Neural crest cell (in vitro differentiated cells): ENCODE measurements around the gene BRCA2. TPM values are rescaled to one million over a fixed set of nuclear protein-coding genes. Genes with fewer than 3 reads are reported as not detected.
A peak's percentile ranks its signal among the peaks of the same experiment; 100 is the strongest.

ENCODE experiments used
- DNase-seq: peaks from one replicate; pipeline ENCODE4 v3.0.0; 2021; ENCODE audit warnings: low read depth, mixed read lengths, low spot score
- H3K27ac Mint-ChIP-seq: one replicate; pipeline ENCODE4 v1.8.0; 2021; ENCODE audit warnings: mild to moderate bottlenecking, mixed read lengths; ENCODE audit not compliant: unreplicated experiment
- H3K27me3 Mint-ChIP-seq: 2 replicates; pipeline ENCODE4 v1.8.0; 2021; ENCODE audit warnings: low read depth, mild to moderate bottlenecking, mixed read lengths
- H3K36me3 Mint-ChIP-seq: 2 replicates; pipeline ENCODE4 v1.8.0; 2021; ENCODE audit warnings: low read depth, mild to moderate bottlenecking, mixed read lengths
- H3K4me1 Mint-ChIP-seq: 2 replicates; pipeline ENCODE4 v1.8.0; 2021; ENCODE audit warnings: mixed read lengths
- H3K4me3 Mint-ChIP-seq: one replicate; pipeline ENCODE4 v1.8.0; 2021; ENCODE audit warnings: mild to moderate bottlenecking, mixed read lengths
- H3K9me3 Mint-ChIP-seq: 2 replicates; pipeline ENCODE4 v1.8.0; 2021; ENCODE audit warnings: mixed read lengths
- CTCF ChIP-seq: fragments of 200-600 bp; sonication (generic); conservative IDR thresholded peaks from 2 replicates; pipeline ENCODE4 v1.5.0; 2021; ENCODE audit warnings: antibody characterized with exemption, mild to moderate bottlenecking
- total RNA-seq: library from RNA; stranded (reverse); gene quantifications from 2 replicates; pipeline ENCODE4 v1.2.1, GENCODE V29; 2021

Gene BRCA2
- total RNA-seq, 1 donor from 2014 or later = 26.4 TPM

DNA sequence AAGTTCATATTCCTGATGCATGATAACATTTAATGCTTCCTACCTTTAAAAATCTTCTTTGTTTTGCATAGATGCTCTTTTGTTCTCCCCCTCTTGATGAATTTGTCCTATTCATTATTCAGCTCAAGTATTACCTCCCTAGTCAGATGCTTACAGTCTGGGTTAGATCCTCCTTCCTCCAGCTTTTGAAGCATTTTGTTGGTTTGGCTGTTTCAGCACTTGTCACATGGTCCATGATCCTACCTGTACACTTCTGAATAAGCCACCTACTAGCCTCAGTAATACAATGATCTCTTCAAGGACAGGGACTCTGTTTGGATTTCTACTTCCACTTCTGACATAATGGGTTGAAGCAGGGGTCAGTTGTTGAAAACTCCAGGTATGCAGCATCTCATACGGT is 75.2 kb downstream of the BRCA2 start:
- no peaks in the 10 kb centered on the region for H3K9me3 Mint-ChIP-seq

GRCh38 chr13:32391101-32391619 is 75.9 kb downstream of the BRCA2 start:
- DNase-seq = no peak
- Mint-ChIP-seq H3K27me3 (no peaks in the 10 kb centered on the region), H3K4me3 (no peak overlapping the region), H3K4me1 (peaks cover 5% of the 10 kb centered on the region), H3K27ac (no peak overlapping the region), H3K9me3 (no peaks in the 10 kb centered on the region), H3K36me3 (peaks cover 14% of the 10 kb centered on the region)
- no peak for TF ChIP-seq CTCF

More for the DNA sequence above, 75.2 kb downstream of the BRCA2 start:
- no peaks in the 10 kb centered on the region for H3K27me3 Mint-ChIP-seq
- H3K27ac Mint-ChIP-seq = no peak overlapping the region
- peaks cover 14% of the 10 kb centered on the region for H3K36me3 Mint-ChIP-seq
- DNase-seq = no peak
- no peak overlapping the region for H3K4me3 Mint-ChIP-seq
- peaks cover 5% of the 10 kb centered on the region for H3K4me1 Mint-ChIP-seq
- TF ChIP-seq CTCF = no peak

GRCh38 chr13:32403108-32403507 is 87.8 kb downstream of the BRCA2 start:
- Mint-ChIP-seq H3K4me3 (peak overlapping the region; percentile 9), H3K36me3 (peaks cover 4% of the 10 kb centered on the region), H3K9me3 (no peaks in the 10 kb centered on the region), H3K27me3 (no peaks in the 10 kb centered on the region), H3K4me1 (peaks cover 30% of the 10 kb centered on the region), H3K27ac (peak overlapping the region; percentile 84)
- TF ChIP-seq CTCF = no peak
- DNase-seq = no peak

DNA sequence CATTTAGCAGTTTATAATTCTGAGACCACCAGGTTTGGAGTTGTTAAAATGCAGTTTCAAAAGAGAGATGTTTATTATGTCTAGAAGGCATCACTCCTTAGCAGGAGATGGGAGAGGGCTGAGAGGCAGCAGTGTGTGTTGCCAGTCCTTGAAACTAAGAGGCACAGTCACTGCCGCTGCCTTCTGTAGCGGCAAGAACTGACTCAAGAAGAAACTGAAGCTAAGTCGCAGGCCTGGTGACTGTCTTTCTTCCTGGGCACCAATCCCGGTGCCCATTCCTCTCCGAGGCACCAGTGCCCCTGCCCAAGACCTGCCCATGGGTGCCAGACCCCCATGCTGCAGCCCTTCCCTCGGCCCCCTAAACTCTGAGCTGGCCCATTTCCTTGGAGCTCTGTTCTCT is 92.5 kb downstream of the BRCA2 start:
- Mint-ChIP-seq H3K4me1 (peaks cover 46% of the 10 kb centered on the region), H3K36me3 (no peaks in the 10 kb centered on the region)

GRCh38 chr13:32408296-32409000 is 93.1 kb downstream of the BRCA2 start:
- Mint-ChIP-seq H3K4me3 (no peak overlapping the region), H3K27me3 (peaks cover 3% of the 10 kb centered on the region), H3K27ac (no peak overlapping the region), H3K36me3 (no peaks in the 10 kb centered on the region), H3K4me1 (peaks cover 40% of the 10 kb centered on the region), H3K9me3 (no peaks in the 10 kb centered on the region)
- no peak for TF ChIP-seq CTCF
- no peak for DNase-seq

More for the DNA sequence above, 92.5 kb downstream of the BRCA2 start:
- no peak for TF ChIP-seq CTCF
- Mint-ChIP-seq H3K27me3 (peaks cover 3% of the 10 kb centered on the region), H3K27ac (no peak overlapping the region), H3K9me3 (no peaks in the 10 kb centered on the region), H3K4me3 (no peak overlapping the region)
- DNase-seq = no peak
